GM19240 (cell line): Measurements from ENCODE around the gene NPPA.
"Not testable (repeated sequence)": the region's sequence is repeated elsewhere in the genome, so short reads cannot be mapped to it uniquely, and the experiment has no call there.

ENCODE experiments used
- DNase-seq: peaks from one replicate; pipeline ENCODE4 v3.0.0; 2011; ENCODE audit warnings: low spot score; ENCODE audit not compliant: insufficient read length

NPPA gene

DNA sequence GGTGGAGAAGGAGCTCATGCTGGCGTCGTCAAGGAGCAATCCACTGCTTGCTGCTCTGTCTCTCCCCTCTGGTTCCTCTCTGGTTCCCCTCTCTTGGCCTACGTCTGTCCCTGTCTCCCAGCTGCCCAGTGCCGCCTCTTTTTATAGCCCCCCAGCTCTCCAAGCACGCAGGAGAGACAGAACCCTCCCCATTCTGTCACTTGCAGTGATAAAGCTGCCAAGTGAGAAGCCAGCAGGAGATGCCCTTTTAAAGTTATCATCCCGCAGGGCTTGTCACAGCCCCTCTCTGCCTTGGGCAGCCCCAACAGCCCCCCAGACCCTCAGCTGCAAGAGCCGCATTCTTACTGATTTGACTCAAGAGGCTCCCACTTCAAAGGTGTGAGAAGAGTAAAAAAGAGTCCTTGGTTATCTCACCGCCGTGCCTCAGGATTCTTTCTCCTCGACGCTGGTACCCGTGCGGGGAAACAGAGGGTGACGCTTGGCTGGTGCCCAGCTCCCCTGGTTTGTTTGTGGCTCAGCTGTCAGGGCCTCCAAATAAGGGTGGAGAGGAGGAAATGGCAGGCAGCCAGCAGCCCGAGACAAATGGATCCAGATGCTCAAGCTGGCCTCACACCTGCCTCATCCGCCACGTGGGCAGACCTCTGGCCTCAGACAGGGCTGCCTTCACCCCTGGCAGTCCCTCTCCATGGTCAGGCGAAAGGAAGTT lies at the start of gene NPPA:
NPPA (minus strand) TSS at position 117 of the 706 bp plus-strand sequence; CDS start at position 18, 99 bp downstream.
- no peak for DNase-seq

DNA sequence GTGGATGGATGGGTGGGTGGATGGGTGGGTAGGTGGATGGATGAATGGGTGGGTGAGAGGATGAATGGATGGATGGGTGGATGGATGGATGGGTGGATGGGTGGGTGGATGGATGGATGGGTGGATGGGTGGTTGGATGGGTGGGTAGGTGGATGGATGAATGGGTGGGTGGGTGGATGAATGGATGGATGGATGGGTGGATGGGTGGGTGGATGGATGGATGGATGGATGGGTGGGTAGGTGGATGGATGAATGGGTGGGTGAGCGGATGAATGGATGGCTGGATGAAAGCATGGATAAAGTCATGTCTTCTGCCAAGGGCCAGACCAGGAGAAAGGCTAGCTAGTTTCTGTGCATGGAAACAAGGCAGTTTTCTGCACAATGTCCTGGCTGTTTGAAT lies 46.9 kb upstream of the NPPA start:
- not testable (repeated sequence) for DNase-seq

DNA sequence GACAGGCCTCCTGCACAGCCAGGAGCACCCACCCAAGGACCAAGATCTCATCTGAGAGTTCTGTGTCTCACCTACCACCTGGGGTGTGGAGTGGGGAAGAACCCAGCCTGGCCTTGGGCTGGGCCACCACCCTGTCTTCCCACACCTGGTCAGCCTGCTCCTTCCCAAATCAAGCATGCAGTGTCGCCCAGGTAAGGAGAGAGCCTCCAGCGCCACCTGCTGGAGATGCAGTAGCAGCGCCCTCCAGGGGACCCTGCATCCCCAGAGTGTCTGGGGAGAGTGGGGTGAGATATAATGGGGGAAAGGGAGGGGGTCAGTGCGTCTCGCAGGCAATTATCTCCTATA lies 46.3 kb upstream of the NPPA start:
- DNase-seq = peak; percentile 93

DNA sequence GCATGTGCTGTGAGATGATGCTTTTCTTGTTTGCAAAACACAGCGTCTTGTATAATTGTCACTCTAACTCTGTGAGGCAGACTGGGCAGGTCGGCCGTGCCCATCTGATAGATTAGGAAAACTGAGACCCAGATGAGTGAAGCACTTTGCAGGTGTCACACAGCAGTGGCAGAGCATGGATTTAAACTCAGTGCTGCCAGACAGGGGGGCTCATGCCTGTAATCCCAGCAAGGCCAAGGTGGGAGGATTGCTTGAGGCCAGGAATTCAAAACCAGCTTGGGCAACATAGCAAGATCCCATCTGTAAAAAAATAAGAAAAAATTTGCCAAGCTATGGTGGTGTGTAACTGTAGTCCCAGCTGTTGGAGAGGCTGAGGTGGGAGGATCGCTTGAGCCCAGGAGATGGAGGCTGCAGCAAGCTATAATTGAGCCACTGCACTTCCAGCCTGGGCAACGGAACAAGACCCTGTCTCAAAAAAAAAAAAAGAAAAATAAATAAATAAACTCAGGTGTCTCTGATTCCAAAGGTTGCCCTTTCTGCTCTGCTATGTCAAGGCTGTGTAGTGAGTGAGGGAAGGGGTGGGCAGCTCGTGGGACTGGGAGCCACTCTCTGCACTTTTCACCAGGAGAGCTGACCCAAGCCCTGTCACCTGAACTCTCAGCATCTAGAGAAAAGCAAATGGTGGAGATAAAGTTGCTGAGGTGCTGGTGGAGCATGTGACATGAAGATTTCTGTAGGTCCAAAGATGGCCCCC lies 44.0 kb upstream of the NPPA start:
- DNase-seq = no peak

DNA sequence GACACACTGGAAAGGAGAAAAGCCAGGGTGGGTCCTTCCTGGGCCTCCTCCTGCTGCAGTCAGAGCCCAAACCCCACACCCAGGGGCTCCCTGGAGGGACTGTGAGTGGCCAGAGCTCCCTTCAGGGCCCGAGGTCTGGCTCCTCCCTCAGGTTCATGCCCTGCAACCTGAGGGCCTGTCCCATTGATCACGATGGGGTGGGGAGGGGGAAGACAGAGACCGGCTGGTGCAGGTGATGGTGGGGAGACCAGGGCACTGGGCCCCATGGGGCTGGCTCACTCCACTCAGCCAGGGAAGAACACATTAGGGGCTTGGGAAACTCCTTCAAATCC lies 41.3 kb upstream of the NPPA start:
- no peak for DNase-seq

DNA sequence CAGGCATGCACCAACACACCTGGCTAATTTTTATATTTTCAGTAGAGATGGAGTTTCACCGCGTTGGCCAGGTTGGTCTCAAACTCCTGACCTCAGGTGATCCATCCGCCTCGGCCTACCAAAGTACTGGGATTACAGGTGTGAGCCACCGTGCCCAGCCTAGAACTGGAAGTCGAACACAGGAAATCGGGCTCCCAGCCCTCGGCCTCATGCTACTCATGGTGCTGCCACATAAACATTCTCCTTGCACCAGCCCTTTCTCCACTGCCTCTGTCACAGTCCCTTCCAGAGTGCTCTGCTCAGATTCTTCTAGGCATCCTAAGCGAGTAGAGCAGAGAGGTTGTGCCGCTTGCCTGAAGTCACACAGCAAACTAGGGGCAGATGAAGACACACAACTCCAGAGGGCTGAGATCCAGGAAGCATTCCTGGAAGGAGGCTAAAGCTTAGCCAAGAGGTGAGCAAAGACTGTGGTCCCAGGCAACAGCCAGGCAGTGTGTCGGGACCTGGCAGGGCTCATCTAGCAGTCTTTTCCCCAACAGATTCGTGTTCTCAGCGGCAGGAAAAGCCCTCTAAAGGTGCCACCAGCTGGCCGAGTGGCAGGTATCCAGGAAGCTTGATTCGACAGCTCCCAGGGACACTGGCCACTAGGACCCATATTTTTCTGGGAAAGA lies 40.8 kb upstream of the NPPA start:
- no peak for DNase-seq

DNA sequence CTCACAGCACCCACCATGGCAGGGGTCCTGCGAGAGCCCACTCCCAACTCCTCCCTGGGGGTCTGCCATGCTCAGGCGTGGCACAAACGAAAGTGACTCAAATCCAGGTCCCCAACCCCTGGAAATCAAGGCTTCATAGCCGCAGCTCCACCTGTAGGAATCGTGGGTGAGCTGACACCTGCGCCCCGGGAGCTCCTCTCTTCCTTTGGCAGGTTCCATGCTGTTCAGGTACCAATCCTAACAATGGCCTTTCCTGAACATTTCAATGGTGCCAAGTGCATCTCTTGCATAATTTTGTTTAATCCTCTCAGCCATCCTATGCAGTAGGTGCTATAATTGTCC lies 40.1 kb upstream of the NPPA start:
- DNase-seq = no peak

DNA sequence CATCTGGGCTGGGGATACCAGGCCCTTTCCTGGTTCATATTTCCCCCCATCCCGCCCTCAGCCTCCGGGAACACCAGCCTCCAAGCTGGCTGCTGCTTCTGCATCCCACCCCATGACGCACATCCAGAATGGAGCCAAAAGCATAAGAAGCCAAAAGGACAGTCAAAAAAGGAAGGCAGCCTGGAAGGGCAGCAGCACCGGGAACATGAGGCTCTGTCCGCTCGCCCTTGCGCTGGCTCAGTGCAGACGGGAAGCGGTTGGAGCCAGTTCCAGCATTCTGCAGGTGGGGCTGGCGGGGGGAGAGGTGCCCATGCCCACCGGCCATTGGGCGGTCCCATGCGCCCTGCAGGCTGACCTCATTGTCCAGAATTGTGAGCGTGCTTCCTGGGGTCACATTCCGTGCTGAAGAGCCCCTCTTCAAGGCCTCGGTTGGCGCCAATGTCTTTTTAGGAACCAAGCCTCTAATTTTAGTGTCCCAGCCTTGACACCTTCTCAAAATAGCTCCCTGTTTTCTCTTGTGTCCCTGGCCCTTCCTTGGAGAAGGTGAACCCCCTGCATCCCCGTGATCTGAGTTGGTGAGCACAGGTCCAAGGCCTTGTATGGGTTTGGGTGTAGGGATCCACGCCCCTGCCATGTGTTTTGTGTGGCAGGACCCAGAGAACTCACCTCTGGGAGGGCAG lies 39.5 kb upstream of the NPPA start:
- DNase-seq = no peak

DNA sequence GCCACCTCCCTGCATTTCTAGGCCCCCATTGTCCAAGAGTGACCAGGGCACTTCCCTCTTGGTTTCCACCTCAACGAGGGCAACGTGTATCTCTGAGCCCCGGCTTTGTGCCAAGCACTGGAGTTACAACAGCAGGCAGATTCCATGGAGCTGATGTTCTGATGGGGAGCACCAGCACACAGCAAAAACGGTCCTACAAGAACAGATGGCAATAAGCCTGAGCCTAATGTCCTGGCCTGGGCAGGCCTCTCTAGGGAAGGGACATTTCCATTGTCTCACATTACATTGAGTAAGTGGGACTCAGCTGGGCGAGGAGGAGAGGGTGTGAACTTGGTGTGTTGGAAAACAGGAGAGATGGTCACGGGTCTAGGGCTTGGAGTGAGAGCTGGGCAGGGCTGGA lies 38.3 kb upstream of the NPPA start:
- no peak for DNase-seq

DNA sequence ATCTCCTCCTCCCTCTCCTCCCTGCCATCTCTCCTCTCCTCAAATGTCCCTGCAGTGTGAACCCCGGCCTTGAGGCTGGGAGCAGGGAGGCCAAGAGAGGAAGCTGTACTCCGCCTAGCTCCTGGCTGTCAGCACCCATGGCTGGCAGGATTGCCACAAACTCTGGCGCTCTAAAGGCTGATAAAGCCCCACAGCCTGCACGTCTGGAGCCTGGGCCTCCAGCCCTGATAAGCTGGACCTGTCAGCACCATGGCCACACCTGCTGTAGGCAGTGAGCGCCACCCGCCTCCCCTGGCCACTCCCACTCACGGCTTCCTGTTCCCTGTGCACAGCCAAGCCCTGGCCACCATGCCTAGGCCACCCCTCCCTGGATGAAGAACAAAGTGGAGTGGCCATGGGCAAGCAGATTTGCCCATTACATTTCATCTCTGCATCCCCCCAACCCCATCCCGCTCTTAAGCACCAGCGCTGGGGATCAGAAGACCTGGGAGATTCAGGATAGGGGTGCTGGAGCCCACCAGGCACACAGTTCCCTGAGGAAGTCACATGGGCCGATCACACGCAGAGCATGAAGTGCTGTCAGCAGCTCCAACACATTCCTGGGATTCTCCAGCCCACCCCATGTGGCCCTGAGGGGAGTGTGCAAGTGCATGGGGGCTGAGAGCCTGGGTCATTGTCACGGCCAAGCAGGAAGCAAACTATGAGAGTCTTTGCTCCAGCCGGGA lies 35.4 kb upstream of the NPPA start:
- DNase-seq = no peak

DNA sequence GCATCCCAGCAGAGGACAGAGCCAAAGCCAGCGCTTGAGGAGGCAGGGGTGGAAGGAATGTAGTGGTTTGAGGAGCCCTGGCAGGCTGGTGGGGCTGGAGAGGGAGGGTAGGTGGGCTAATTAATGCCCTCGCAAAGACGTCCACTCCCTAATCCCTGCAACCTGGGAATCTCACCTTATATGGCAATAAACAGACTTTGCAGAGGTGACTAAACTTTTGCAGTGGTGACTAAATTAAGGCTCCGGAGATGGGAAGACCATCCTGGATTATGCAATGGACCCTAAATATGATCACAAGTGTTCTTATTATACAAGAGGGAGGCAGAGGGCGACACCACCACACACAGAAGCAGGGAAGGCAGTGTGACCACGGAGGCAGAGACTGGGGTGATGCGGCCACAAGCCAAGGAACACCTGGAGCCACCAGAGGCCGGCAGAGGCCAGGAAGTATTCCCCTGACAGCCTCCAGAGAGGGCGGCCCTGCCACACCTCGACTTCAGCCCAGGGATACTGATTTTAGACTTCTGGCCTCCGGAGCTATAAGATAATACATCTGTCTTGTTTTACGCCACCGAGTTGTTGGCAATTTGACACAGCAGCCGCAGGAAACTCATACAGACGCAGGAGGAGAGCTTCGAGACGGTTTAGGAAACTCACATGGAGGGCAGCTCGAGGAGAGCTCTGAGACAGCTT lies 34.3 kb upstream of the NPPA start:
- DNase-seq = no peak

DNA sequence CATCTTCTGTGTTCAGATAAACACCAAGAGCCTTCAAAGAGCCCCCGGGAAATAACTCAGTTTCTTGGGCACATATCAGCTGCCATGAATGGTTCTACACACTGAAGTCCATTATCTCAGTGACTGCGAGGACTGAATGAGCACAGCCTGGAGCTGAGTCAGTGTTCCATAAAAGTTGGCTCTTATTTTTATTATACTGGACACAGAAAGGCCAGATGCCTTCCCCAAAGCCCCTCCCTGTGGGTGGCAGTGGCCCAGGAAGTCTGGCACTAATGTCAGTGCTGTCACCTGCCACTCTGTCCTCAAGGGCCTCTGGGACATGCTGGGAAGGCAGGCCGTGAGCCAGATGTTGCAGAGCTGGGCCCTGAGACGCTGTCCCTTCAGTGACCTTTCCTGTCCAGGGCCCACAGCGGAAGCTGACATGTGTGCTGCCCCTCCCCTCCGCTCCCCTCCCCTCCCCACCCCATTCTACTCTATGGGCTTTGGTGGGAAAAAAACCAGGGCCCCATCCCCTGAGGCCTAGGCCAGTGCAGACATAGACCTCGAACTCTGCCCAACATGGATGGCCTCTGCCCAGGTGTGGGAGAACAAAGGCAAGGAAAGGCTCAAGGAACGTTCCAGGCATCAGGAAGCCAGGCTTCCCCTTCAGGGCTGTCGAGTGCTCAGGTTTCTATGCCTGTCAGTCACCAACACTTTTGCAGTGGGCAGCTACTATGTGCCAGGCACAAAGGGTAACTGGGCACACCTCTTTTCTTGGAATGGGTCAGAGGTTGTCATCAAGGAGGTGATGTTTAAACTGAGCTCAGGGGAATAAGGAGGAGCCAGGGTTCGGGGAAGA lies 33.5 kb upstream of the NPPA start:
- DNase-seq = no peak

DNA sequence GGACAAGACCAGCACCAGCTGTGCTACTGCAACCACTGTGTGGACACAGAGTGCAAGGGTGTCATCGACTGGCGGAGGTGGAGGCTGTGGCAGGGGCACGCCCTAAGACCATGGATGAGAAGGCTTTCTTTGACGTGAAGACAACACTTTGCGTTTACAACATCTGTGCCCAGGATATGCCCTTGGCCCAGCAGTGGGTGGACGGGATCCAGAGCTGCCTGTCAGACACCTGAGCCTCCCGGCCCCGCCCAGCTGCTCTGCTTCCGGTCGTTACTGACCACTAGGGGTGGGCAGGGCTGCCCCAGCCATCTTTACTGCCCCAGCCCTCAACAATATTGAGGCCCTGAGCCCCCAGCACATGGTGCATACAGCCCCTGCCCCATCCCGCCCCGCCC lies 32.6 kb upstream of the NPPA start:
- no peak for DNase-seq

DNA sequence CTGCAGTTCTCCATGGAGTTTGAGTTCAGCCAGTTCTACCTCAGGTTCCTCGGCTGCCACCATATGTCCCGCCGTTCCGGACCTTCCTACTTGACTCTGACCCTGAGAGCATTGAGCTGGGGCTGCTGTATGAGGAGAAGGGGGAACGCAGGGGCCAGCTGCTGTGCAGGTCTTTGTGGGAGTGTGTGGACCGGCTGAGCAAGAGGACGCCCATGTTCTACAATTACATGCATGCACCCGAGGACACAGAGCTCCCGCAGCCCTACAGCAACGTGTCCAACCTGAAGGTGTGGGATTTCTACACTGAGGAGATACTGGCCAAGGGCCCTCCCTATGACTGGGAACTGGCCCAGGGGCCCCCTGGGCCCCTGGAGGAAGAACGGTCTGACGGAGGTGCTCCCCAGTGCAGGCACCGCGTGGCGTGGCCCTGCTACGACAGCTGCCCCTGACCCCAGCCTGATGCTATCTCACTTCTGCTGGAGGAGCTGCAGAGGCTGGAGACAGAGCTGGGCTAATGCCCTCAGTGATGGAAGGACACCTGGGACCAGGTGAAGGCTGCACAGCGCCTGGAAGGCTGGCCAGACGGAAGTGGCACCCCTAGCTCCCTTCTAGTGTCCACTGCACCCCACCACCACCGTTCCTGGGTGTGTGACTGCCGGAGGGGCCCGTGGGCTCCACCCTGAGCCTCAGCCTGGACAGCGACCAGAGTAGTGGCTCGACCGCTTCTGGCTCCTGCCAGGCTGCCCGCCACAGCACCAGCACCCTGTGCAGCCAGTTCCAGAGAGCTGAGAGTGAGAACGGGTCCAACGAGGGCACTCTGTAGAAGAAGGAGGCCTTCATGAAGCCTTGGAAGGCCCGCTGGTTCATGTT lies 32.0 kb upstream of the NPPA start:
- no peak for DNase-seq

DNA sequence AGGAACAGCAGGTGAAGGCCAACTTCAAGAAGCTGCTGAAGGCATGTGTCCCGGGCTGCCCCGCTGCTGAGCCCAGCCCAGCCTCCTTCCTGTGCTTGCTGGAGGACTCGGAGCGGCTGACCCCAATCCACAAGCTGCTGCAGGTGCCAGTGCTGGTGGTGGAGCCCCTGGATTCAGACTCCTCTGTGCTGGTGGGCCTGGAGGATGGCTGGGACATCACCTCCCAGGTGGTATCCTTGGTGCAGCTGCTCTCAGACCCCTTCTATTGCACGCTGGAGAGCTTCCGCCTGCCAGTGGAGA lies 31.3 kb upstream of the NPPA start:
- no peak for DNase-seq

DNA sequence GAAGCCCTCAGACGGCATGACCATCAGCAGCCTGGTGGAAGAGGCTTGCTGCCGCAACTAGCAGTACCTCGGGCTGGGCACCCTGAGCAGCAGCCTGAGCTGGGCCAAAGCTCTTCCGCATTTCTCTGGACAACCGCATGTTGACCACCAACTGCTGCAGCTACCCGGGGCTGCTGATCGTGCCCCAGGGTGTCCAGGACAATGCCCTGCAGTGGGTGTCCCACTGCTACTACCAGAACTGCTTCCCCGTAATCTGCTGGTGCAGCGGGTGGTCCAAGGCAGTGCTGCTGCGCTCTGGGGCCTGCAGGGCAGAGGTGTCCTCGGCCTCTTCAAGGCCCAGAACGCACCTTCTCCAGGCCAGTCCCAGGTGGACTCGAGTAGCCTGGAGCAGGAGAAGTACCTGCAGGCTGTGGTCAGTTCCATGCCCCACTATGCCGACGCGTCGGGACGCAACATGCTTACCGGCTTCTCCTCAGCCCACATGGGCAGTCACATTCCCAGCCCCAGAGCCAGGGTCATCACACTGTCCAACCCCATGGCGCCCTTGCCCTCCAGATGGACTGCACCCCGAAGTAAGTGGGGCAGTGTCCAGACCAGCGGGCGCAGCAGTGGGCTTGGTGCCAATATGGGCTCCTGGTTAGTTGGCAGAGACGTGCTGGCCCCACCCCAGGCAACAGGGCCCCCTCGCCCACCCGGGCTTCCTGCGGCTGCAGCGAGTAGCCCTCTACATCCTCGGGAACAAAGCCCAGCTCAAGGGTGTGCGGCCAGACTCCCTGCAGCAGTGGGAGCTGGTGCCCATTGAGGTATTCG lies 30.7 kb upstream of the NPPA start:
- no peak for DNase-seq

DNA sequence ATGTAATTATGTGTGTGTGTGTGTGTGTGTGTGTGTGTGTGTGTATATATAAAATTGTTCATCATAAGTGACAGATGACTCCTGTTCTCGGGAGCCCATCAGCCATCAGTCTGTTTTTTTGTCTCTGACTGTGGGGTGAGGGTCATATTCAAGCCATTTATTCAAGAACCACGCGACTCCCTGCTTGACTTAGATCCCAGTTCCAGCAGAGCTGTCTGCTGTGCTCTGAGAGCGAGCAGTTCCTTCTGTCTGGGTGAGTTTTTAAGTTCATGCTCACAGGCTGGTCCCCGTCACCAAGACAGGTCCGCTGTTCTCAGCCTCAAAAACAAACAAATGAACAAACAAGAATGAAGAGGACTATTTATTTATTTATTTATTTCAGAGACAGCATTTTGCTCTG lies 29.5 kb upstream of the NPPA start:
- no peak for DNase-seq

DNA sequence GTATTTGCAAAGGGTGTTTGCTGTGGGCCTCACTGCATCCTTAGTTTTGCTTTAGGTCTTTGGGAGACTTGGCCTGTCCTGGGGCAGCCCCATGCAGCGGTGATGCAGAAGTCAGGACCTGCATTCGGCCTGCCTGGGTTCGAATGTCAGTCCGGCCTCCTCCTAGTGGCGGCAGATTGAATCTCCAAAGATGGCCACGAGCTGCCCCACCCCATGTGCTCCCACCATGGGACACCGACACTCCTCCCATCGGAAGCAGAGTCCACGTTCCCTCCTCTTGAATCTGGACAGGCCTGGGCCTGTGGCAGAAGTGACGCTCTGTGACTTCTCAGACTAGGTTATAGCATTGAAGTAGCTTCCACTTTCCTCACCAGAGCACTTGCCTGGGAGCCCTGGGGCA lies 27.5 kb upstream of the NPPA start:
- DNase-seq = no peak

DNA sequence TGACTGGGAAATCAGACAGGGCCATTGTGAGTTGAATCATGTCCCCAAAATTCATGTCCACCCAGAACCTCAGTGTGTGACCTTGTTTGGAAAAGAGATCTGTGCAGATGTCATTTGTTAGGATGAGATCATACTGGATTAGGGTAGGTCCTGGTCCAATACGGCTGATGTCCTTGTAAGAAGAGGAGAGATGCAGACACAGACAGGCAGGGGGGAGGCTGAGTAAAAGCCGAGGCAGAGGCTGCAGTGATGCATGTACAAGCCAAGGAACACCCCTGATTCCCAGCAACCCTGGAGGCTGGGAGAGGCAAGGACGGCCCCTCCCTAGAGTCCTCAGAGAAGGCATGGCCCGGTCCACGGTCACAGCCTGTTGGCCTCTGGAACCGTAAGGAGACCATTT lies 27.0 kb upstream of the NPPA start:
- no peak for DNase-seq
